Gastroesophageal sphincter (tissue), 4 donors: ENCODE results near the gene CYB5B. TPM values are rescaled to one million over a fixed set of nuclear protein-coding genes. Genes with fewer than 3 reads are reported as not detected.

Experiments used
- ATAC-seq: fragments of 150-250 bp; one replicate; pipeline ENCODE4 v1.9.1; 2016; ENCODE audit warnings: mild to moderate bottlenecking, moderate library complexity
- H3K27ac ChIP-seq, 4 donors: fragments of 200-600 bp; sonication (generic) in 3 of 4; 1 replicate in 3 of 4; 2 replicates in 1 of 4; pipeline ENCODE4 v1.5.1; 2016 to 2019
- H3K27me3 ChIP-seq: fragments of 200-600 bp; sonication (generic); one replicate; pipeline ENCODE4 v1.5.1; 2019
- H3K36me3 ChIP-seq, 2 donors: fragments of 200-600 bp; sonication (generic); one replicate each; pipeline ENCODE4 v1.5.1; 2019; ENCODE audit warnings: control low read depth in 1 of 2
- H3K4me1 ChIP-seq, 3 donors: fragments of 200-600 bp; sonication (generic); 1 replicate in 2 of 3; 2 replicates in 1 of 3; pipeline ENCODE4 v1.5.1; 2016 to 2019; ENCODE audit warnings: control low read depth in 2 of 3
- H3K4me3 ChIP-seq, 2 donors: fragments of 200-600 bp; sonication (generic); one replicate each; pipeline ENCODE4 v1.5.1; 2019; ENCODE audit warnings: mild to moderate bottlenecking in 1 of 2, moderate library complexity in 1 of 2
- H3K9me3 ChIP-seq, 3 donors: fragments of 200-600 bp; sonication (generic); one replicate each; pipeline ENCODE4 v1.5.1; 2017 to 2019; ENCODE audit warnings: control low read depth in 2 of 3
- CTCF ChIP-seq, 4 experiments: fragments of 200-600 bp in 2 of 4; fragments of 450-650 bp in 2 of 4; sonication (generic) in 1 of 4; IDR thresholded peaks; one replicate each; pipeline ENCODE4 v1.5.1; 2017 to 2019; ENCODE audit warnings: antibody characterized with exemption in 4 of 4, mild to moderate bottlenecking in 2 of 4, moderate library complexity in 2 of 4
- EP300 ChIP-seq: sonication (generic); formaldehyde crosslinking; IDR thresholded peaks from one replicate; pipeline ENCODE4 v1.6.1; 2017; ENCODE audit warnings: antibody characterized with exemption, mild to moderate bottlenecking
- POLR2A ChIP-seq, 2 donors: fragments of 450-650 bp; IDR thresholded peaks; one replicate each; pipeline ENCODE4 v1.6.1; 2017; ENCODE audit warnings: antibody characterized with exemption in 2 of 2, mild to moderate bottlenecking in 2 of 2, moderate library complexity in 1 of 2
- POLR2AphosphoS5 ChIP-seq: sonication (generic); formaldehyde crosslinking; IDR thresholded peaks from one replicate; pipeline ENCODE4 v1.6.1; 2017; ENCODE audit warnings: antibody characterized with exemption
- WGBS, 2 donors: methylation state at CpG; one replicate each; pipeline ENCODE4 v1.1.5; 2018; ENCODE audit warnings: low coverage in 1 of 2; 5-methylcytosine and 5-hydroxymethylcytosine counted together
- total RNA-seq, 4 donors: library from RNA; depleted of rRNA; stranded (reverse); fragments of >200 nt; gene quantifications; one replicate each; pipeline ENCODE4 v1.1.0, GENCODE V29; 2016

CYB5B gene
- total RNA-seq, 4 donors from 2014 or later = 33.4 to 63.8 (median 37.8) TPM

GRCh38 chr16:69467531-69468204 is 43.2 kb downstream of the CYB5B start:
- H3K27ac ChIP-seq = no peak overlapping the region
- no peaks in the 10 kb centered on the region for H3K27me3 ChIP-seq
- peaks cover 0 to 15% of the 10 kb centered on the region in 2 donors for H3K36me3 ChIP-seq
- 64 to 83% methylated on average over 2 of the region's 8 CpGs for WGBS, 2 donors
- H3K4me3 ChIP-seq = no peak overlapping the region
- ATAC-seq = no peak
- peaks cover 0 to 9% (median 4%) of the 10 kb centered on the region in 3 donors for H3K4me1 ChIP-seq
- TF ChIP-seq POLR2A (IDR thresholded peaks at IDR 0.05) (no peak), CTCF (IDR thresholded peaks at IDR 0.05) (no peak), POLR2AphosphoS5 (no peak), EP300 (no peak)
- H3K9me3 ChIP-seq = no peaks in the 10 kb centered on the region

GRCh38 chr16:69469807-69470561 is 45.6 kb downstream of the CYB5B start:
- WGBS, 2 donors = 63 to 92% methylated on average over 2 to 3 of the region's 4 CpGs
- no peaks in the 10 kb centered on the region for H3K27me3 ChIP-seq
- no peak for TF ChIP-seq CTCF (IDR thresholded peaks at IDR 0.05)
- TF ChIP-seq POLR2A (IDR thresholded peaks at IDR 0.05) = no peak
- no peak for TF ChIP-seq EP300
- no peak for TF ChIP-seq POLR2AphosphoS5
- H3K9me3 ChIP-seq = no peaks in the 10 kb centered on the region
- no peak overlapping the region for H3K4me3 ChIP-seq
- peaks cover 0 to 5% (median 4%) of the 10 kb centered on the region in 3 donors for H3K4me1 ChIP-seq
- no peak overlapping the region for H3K27ac ChIP-seq
- peaks cover 0 to 2% of the 10 kb centered on the region in 2 donors for H3K36me3 ChIP-seq
- no peak for ATAC-seq

GRCh38 chr16:69471121-69471520 is 46.7 kb downstream of the CYB5B start:
- WGBS, 2 donors = 86% methylated on average over 1 of the region's 1 CpG
- Histone ChIP-seq H3K4me1 (peaks cover 0 to 5% (median 4%) of the 10 kb centered on the region in 3 donors), H3K27me3 (no peaks in the 10 kb centered on the region), H3K9me3 (no peaks in the 10 kb centered on the region), H3K27ac (no peak overlapping the region), H3K4me3 (no peak overlapping the region), H3K36me3 (no peaks in the 10 kb centered on the region)
- no peak for ATAC-seq
- TF ChIP-seq CTCF (IDR thresholded peaks at IDR 0.05) (no peak), EP300 (no peak), POLR2AphosphoS5 (no peak), POLR2A (IDR thresholded peaks at IDR 0.05) (no peak)

- Histone ChIP-seq H3K4me3 (no peak overlapping the region), H3K9me3 (no peaks in the 10 kb centered on the region), H3K27ac (no peak overlapping the region), H3K4me1 (peaks cover 0 to 5% (median 3%) of the 10 kb centered on the region in 3 donors), H3K27me3 (no peaks in the 10 kb centered on the region), H3K36me3 (no peaks in the 10 kb centered on the region)
- no peak for TF ChIP-seq POLR2A (IDR thresholded peaks at IDR 0.05)
- ATAC-seq = no peak
Observed at GRCh38 chr16:69474408-69474807, 50.0 kb downstream of the CYB5B start.

GRCh38 chr16:69476920-69477443 is 52.6 kb downstream of the CYB5B start:
- WGBS, 2 donors = 0 to 44% methylated on average over 1 of the region's 1 CpG
- H3K27me3 ChIP-seq = no peaks in the 10 kb centered on the region

More at GRCh38 chr16:69476920-69477443, 52.6 kb downstream of the CYB5B start:
- H3K4me1 ChIP-seq = peaks cover 0 to 6% (median 4%) of the 10 kb centered on the region in 3 donors
- H3K4me3 ChIP-seq = no peak overlapping the region
- no peak overlapping the region for H3K27ac ChIP-seq
- no peak for ATAC-seq
- TF ChIP-seq CTCF (IDR thresholded peaks at IDR 0.05) (no peak), EP300 (no peak), POLR2AphosphoS5 (no peak), POLR2A (IDR thresholded peaks at IDR 0.05) (no peak)
- no peaks in the 10 kb centered on the region for H3K36me3 ChIP-seq
- H3K9me3 ChIP-seq = no peaks in the 10 kb centered on the region
